Trophoblast cell (in vitro differentiated cells and primary cell): ENCODE results near the gene SH3TC1.

Experiments used
- DNase-seq, 2 donors: peaks; one replicate each; pipeline ENCODE4 v3.0.0-alpha.2; 2016
- H2AFZ ChIP-seq: 2 replicates; pipeline ENCODE4 v1.6.1; 2013; ENCODE audit warnings: low read length, moderate library complexity, mild to moderate bottlenecking; ENCODE audit not compliant: insufficient read depth, poor library complexity
- H2AK5ac ChIP-seq: 2 replicates; pipeline ENCODE4 v1.6.1; 2013; ENCODE audit warnings: mild to moderate bottlenecking, low read length
- H2BK120ac ChIP-seq: 2 replicates; pipeline ENCODE4 v1.6.1; 2013; ENCODE audit warnings: low read length, mild to moderate bottlenecking, moderate library complexity; ENCODE audit not compliant: insufficient read depth, poor library complexity
- H2BK12ac ChIP-seq: 2 replicates; pipeline ENCODE4 v1.6.1; 2013; ENCODE audit warnings: mild to moderate bottlenecking, low read length, moderate library complexity
- H2BK5ac ChIP-seq: 2 replicates; pipeline ENCODE4 v1.6.1; 2013; ENCODE audit warnings: low read length, low read depth, moderate library complexity, mild to moderate bottlenecking; ENCODE audit not compliant: poor library complexity
- H3K14ac ChIP-seq: 2 replicates; pipeline ENCODE4 v1.6.1; 2013; ENCODE audit warnings: mild to moderate bottlenecking, low read length
- H3K18ac ChIP-seq: 2 replicates; pipeline ENCODE4 v1.6.1; 2013; ENCODE audit warnings: mild to moderate bottlenecking, low read length
- H3K23ac ChIP-seq: 2 replicates; pipeline ENCODE4 v1.6.1; 2013; ENCODE audit warnings: low read length
- H3K27ac ChIP-seq: 2 replicates; pipeline ENCODE4 v1.5.1; 2013; ENCODE audit warnings: low read depth, mild to moderate bottlenecking, inconsistent platforms, low read length, moderate library complexity
- H3K27me3 ChIP-seq: 2 replicates; pipeline ENCODE4 v1.6.1; 2013; ENCODE audit warnings: inconsistent platforms, mild to moderate bottlenecking, low read length, moderate library complexity; ENCODE audit not compliant: insufficient read depth
- H3K36me3 ChIP-seq, 2 experiments: 1 replicate in 1 of 2; 2 replicates in 1 of 2; pipeline ENCODE4 v1.6.1; 2013; ENCODE audit warnings: low read length in 2 of 2, mild to moderate bottlenecking in 2 of 2, moderate library complexity in 1 of 2; ENCODE audit not compliant: insufficient read depth in 2 of 2, control insufficient read depth in 1 of 2
- H3K4ac ChIP-seq: 2 replicates; pipeline ENCODE4 v1.6.1; 2013; ENCODE audit warnings: low read depth, mild to moderate bottlenecking, low read length, moderate library complexity
- H3K4me1 ChIP-seq, 2 experiments: 1 replicate in 1 of 2; 2 replicates in 1 of 2; pipeline ENCODE4 v1.6.1; 2013; ENCODE audit warnings: low read length in 2 of 2, mild to moderate bottlenecking in 2 of 2, moderate library complexity in 1 of 2; ENCODE audit not compliant: insufficient read depth in 2 of 2, control insufficient read depth in 1 of 2
- H3K4me2 ChIP-seq: 2 replicates; pipeline ENCODE4 v1.6.1; 2013; ENCODE audit warnings: inconsistent platforms, mild to moderate bottlenecking, low read length, moderate library complexity
- H3K4me3 ChIP-seq: 2 replicates; pipeline ENCODE4 v1.5.1; 2013; ENCODE audit warnings: mild to moderate bottlenecking, low read depth, low read length, inconsistent platforms
- H3K79me1 ChIP-seq: one replicate; pipeline ENCODE4 v1.6.1; 2013; ENCODE audit warnings: low read length
- H3K79me2 ChIP-seq: 2 replicates; pipeline ENCODE4 v1.6.1; 2013; ENCODE audit warnings: low read length, mild to moderate bottlenecking; ENCODE audit not compliant: control insufficient read depth, insufficient read depth, poor library complexity
- H3K9ac ChIP-seq: 2 replicates; pipeline ENCODE4 v1.6.1; 2013; ENCODE audit warnings: mild to moderate bottlenecking, low read length
- H3K9me3 ChIP-seq: 2 replicates; pipeline ENCODE4 v1.6.1; 2013; ENCODE audit warnings: low read depth, mild to moderate bottlenecking, control low read depth, inconsistent platforms, low read length; ENCODE audit not compliant: insufficient read depth
- H4K12ac ChIP-seq: 2 replicates; pipeline ENCODE4 v1.6.1; 2013; ENCODE audit warnings: low read depth, mild to moderate bottlenecking, low read length, moderate library complexity
- H4K8ac ChIP-seq: 2 replicates; pipeline ENCODE4 v1.6.1; 2013; ENCODE audit warnings: low read depth, mild to moderate bottlenecking, low read length, moderate library complexity
- H4K91ac ChIP-seq: one replicate; pipeline ENCODE4 v1.6.1; 2013; ENCODE audit warnings: low read depth, mild to moderate bottlenecking, low read length, moderate library complexity
- WGBS: extraction: QIAGEN DNeasy Blood & Tissue Kit; methylation state at CpG from one replicate; pipeline ENCODE4 v1.1.7; 2013; ENCODE audit warnings: missing lambda C conversion rate; ENCODE audit not compliant: insufficient read length, insufficient coverage; ENCODE audit errors: extremely low coverage; 5-methylcytosine and 5-hydroxymethylcytosine counted together

The SH3TC1 gene

GRCh38 chr4:8235224-8235623 is 36.1 kb downstream of the SH3TC1 start:
- Histone ChIP-seq H2AFZ (no peak overlapping the region), H3K14ac (no peak overlapping the region), H2BK120ac (no peak overlapping the region), H3K4me1 (peaks cover 6 to 14% of the 10 kb centered on the region in 2 experiments), H3K4ac (no peak overlapping the region), H3K23ac (no peak overlapping the region), H3K9ac (no peak overlapping the region), H3K27ac (no peak overlapping the region), H4K91ac (no peak overlapping the region), H2AK5ac (no peak overlapping the region), H4K8ac (no peak overlapping the region), H3K79me2 (no peaks in the 10 kb centered on the region), H3K4me2 (no peak overlapping the region), H3K79me1 (no peaks in the 10 kb centered on the region), H3K18ac (no peak overlapping the region), H3K4me3 (no peak overlapping the region), H3K27me3 (no peaks in the 10 kb centered on the region), H2BK12ac (no peak overlapping the region), H4K12ac (no peak overlapping the region), H3K9me3 (no peaks in the 10 kb centered on the region), H2BK5ac (no peak overlapping the region), H3K36me3 (peaks cover 25 to 28% of the 10 kb centered on the region in 2 experiments)
- no CpG with 5 or more reads among the region's 13 CpGs for WGBS
- no peak for DNase-seq

- H4K8ac ChIP-seq: no peak overlapping the region
- H3K4me1 ChIP-seq: peaks cover 6 to 14% of the 10 kb centered on the region in 2 experiments
- no peaks in the 10 kb centered on the region for H3K79me2 ChIP-seq
- no peak overlapping the region for H3K23ac ChIP-seq
- H2BK12ac ChIP-seq: no peak overlapping the region
- H3K27me3 ChIP-seq: no peaks in the 10 kb centered on the region
- H3K79me1 ChIP-seq: no peaks in the 10 kb centered on the region
- no CpG with 5 or more reads among the region's 12 CpGs for WGBS
- H4K91ac ChIP-seq: no peak overlapping the region
- H3K9me3 ChIP-seq: no peaks in the 10 kb centered on the region
- H2BK120ac ChIP-seq: no peak overlapping the region
- no peak overlapping the region for H3K4ac ChIP-seq
- no peak for DNase-seq
- no peak overlapping the region for H4K12ac ChIP-seq
- H2AK5ac ChIP-seq: no peak overlapping the region
- H3K4me3 ChIP-seq: no peak overlapping the region
- H3K14ac ChIP-seq: no peak overlapping the region
- no peak overlapping the region for H3K27ac ChIP-seq
- H2BK5ac ChIP-seq: no peak overlapping the region
- no peak overlapping the region for H3K4me2 ChIP-seq
- H2AFZ ChIP-seq: no peak overlapping the region
- peaks cover 27 to 28% of the 10 kb centered on the region in 2 experiments for H3K36me3 ChIP-seq
- no peak overlapping the region for H3K9ac ChIP-seq
- no peak overlapping the region for H3K18ac ChIP-seq
Observed at GRCh38 chr4:8235686-8236085, 36.6 kb downstream of the SH3TC1 start.

GRCh38 chr4:8236106-8236919 is 37.2 kb downstream of the SH3TC1 start:
- Histone ChIP-seq H3K79me2 (no peaks in the 10 kb centered on the region), H4K8ac (no peak overlapping the region), H3K4ac (no peak overlapping the region), H3K9me3 (no peaks in the 10 kb centered on the region), H4K91ac (no peak overlapping the region), H3K18ac (no peak overlapping the region), H3K36me3 (peaks cover 27 to 28% of the 10 kb centered on the region in 2 experiments), H3K79me1 (no peaks in the 10 kb centered on the region), H3K4me2 (no peak overlapping the region), H2AFZ (no peak overlapping the region), H3K27me3 (no peaks in the 10 kb centered on the region), H3K23ac (no peak overlapping the region), H3K9ac (no peak overlapping the region), H4K12ac (no peak overlapping the region), H3K4me1 (peaks cover 6 to 12% of the 10 kb centered on the region in 2 experiments), H2BK5ac (no peak overlapping the region), H2BK120ac (no peak overlapping the region), H2AK5ac (no peak overlapping the region), H2BK12ac (no peak overlapping the region), H3K27ac (no peak overlapping the region), H3K14ac (no peak overlapping the region), H3K4me3 (no peak overlapping the region)
- WGBS: no CpG with 5 or more reads among the region's 24 CpGs
- no peak for DNase-seq

DNA sequence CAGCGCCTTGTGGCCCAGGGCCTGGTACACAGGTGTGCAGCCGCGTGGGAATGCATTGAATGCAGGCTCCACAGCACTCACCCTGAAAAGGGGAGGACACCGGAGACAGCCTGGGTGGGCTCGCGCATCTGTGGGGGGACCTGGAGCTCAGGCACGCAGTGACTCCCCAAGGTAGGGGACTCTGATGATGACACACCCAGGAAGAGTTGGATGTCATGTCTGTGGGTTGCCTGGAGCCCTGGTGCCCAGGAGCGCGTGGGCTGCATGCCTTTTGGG is 37.8 kb downstream of the SH3TC1 start:
- Histone ChIP-seq H4K12ac (no peak overlapping the region), H3K27ac (no peak overlapping the region), H3K79me1 (no peaks in the 10 kb centered on the region), H3K9me3 (no peaks in the 10 kb centered on the region), H4K8ac (no peak overlapping the region), H3K4ac (no peak overlapping the region), H2AFZ (no peak overlapping the region), H3K9ac (no peak overlapping the region), H3K4me1 (peaks cover 6 to 11% of the 10 kb centered on the region in 2 experiments), H3K4me3 (no peak overlapping the region), H2BK5ac (no peak overlapping the region), H2AK5ac (no peak overlapping the region), H3K4me2 (no peak overlapping the region), H2BK120ac (no peak overlapping the region), H3K79me2 (no peaks in the 10 kb centered on the region), H3K18ac (no peak overlapping the region), H2BK12ac (no peak overlapping the region), H3K36me3 (peaks cover 27 to 28% of the 10 kb centered on the region in 2 experiments), H3K23ac (no peak overlapping the region), H3K14ac (no peak overlapping the region), H3K27me3 (no peaks in the 10 kb centered on the region), H4K91ac (no peak overlapping the region)
- WGBS: no CpG with 5 or more reads among the region's 9 CpGs
- no peak for DNase-seq
